Astrocyte of the cerebellum (primary cell): ENCODE data around the gene RNF13.

Experiments
- DNase-seq: peaks from one replicate; pipeline ENCODE4 v3.0.0-alpha.2; 2011; ENCODE audit warnings: low read depth
- H3K4me3 ChIP-seq: 2 replicates; pipeline ENCODE4 v1.5.1; 2011; ENCODE audit warnings: mild to moderate bottlenecking, low read depth, low read length, moderate library complexity
- in situ Hi-C: cut with HindIII; loops from 2 replicates; pipeline ENCODE4 v1.10.0; 2017; ENCODE audit warnings: low sequenced_read_pairs
- TF ChIP-seq, protein P1 (sequence below): IDR thresholded peaks from 2 replicates; pipeline ENCODE4 v1.5.1; 2012; ENCODE audit warnings: low read length, low read depth, moderate library complexity, mild to moderate bottlenecking; ENCODE audit errors: missing control alignments

The RNF13 gene

GRCh38 chr3:149808209-149808829, 4.7 kb upstream of the RNF13 start:
- TF ChIP-seq, protein P1, sequence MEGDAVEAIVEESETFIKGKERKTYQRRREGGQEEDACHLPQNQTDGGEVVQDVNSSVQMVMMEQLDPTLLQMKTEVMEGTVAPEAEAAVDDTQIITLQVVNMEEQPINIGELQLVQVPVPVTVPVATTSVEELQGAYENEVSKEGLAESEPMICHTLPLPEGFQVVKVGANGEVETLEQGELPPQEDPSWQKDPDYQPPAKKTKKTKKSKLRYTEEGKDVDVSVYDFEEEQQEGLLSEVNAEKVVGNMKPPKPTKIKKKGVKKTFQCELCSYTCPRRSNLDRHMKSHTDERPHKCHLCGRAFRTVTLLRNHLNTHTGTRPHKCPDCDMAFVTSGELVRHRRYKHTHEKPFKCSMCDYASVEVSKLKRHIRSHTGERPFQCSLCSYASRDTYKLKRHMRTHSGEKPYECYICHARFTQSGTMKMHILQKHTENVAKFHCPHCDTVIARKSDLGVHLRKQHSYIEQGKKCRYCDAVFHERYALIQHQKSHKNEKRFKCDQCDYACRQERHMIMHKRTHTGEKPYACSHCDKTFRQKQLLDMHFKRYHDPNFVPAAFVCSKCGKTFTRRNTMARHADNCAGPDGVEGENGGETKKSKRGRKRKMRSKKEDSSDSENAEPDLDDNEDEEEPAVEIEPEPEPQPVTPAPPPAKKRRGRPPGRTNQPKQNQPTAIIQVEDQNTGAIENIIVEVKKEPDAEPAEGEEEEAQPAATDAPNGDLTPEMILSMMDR, result peak; percentile 88
- peak; percentile 70 for DNase-seq
- in situ Hi-C loops, result no loop called here
- H3K4me3 ChIP-seq, result no peak overlapping the region

DNA sequence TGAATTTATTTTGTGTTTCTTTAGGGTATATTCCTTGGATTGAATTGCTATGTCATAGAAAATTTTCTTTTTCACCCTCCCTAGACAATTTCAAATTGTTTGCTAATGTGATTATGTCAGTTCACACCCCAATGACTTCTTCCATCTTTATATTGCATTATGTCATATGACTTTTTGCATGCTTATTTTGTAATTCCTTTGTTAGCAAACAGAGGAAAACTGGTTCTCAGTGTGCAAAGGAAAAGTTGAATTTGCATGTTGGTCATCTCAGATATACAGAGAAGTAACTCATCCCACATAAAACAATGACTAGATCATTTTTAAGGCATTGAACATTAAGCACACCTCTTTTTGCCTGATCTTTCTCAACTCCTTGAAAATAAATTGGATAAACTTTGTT, 3.3 kb upstream of the RNF13 start:
- in situ Hi-C loops, result no loop called here
- TF ChIP-seq, protein P1, result no peak
- no peak overlapping the region for H3K4me3 ChIP-seq
- no peak for DNase-seq

DNA sequence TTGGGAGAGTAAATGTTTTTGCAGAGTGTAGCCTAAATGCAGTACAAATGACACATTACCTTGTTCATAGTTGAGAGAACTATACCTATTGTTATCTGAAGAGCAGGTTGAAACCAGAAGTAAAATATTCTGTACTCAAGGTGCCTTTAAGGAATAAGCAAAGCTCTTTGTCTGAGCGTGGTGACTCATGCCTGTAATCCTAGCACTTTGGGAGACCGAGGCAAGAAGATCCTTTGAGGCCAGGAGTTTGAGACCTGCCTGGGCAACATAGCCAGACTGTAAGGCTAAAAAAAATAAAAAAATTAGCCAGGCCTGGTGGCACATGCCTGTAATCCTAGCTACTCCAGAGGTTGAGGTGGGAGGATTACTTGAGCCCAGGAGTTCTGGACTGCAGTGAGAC, 2.2 kb upstream of the RNF13 start:
- TF ChIP-seq, protein P1, result no peak

GRCh38 chr3:149812165-149812605, 830 bp upstream of the RNF13 start:
- peak overlapping the region; percentile 86 for H3K4me3 ChIP-seq
- in situ Hi-C loops, result no loop called here
- no peak for DNase-seq
- TF ChIP-seq, protein P1, result no peak

More for the DNA sequence above, 2.2 kb upstream of the RNF13 start:
- DNase-seq, result no peak
- in situ Hi-C loops, result no loop called here
- H3K4me3 ChIP-seq, result no peak overlapping the region

GRCh38 chr3:149813367-149814281, 609 bp downstream of the RNF13 start:
- in situ Hi-C loops, result no loop called here
- H3K4me3 ChIP-seq, result peak overlapping the region; percentile 86
- DNase-seq, result no peak
- TF ChIP-seq, protein P1, result no peak

GRCh38 chr3:149815321-149815720, 2.3 kb downstream of the RNF13 start:
- TF ChIP-seq, protein P1, result no peak
- in situ Hi-C loops, result no loop called here
- H3K4me3 ChIP-seq, result no peak overlapping the region
- no peak for DNase-seq
